SU-DHL-6 (cell line): ENCODE data around the gene DUS1L.

Experiments used
- H2AFZ ChIP-seq: fragments of 200-600 bp; sonication (generic); 2 replicates; pipeline ENCODE4 v1.6.1; 2014; ENCODE audit warnings: low read depth, mild to moderate bottlenecking, moderate library complexity, mixed read lengths, antibody characterized with exemption, low read length; ENCODE audit not compliant: severe bottlenecking
- H3F3A ChIP-seq: fragments of 200-600 bp; shearing (Covaris generic); 2 replicates; pipeline ENCODE4 v1.6.0; 2016; ENCODE audit warnings: antibody characterized with exemption, mild to moderate bottlenecking; ENCODE audit not compliant: insufficient read depth
- H3K27ac ChIP-seq: fragments of 200-600 bp; sonication (generic); 2 replicates; pipeline ENCODE4 v1.5.1; 2016; ENCODE audit warnings: low read depth, mild to moderate bottlenecking, low read length, moderate library complexity, mixed read lengths
- H3K27me3 ChIP-seq: fragments of 200-600 bp; sonication (generic), shearing (Covaris generic); 2 replicates; pipeline ENCODE4 v1.6.0; 2014; ENCODE audit warnings: mild to moderate bottlenecking, low read length
- H3K36me3 ChIP-seq: fragments of 200-600 bp; sonication (generic); 2 replicates; pipeline ENCODE4 v1.6.1; 2014; ENCODE audit warnings: mild to moderate bottlenecking, low read length, mixed read lengths
- H3K4me2 ChIP-seq: fragments of 300-600, 200-600 bp; shearing (Covaris generic), sonication (generic); 2 replicates; pipeline ENCODE4 v1.6.0; 2014; ENCODE audit warnings: low read length, low read depth, mild to moderate bottlenecking; ENCODE audit not compliant: poor library complexity, severe bottlenecking
- H3K4me3 ChIP-seq: fragments of 200-600 bp; sonication (generic); 2 replicates; pipeline ENCODE4 v1.5.1; 2014; ENCODE audit warnings: antibody characterized with exemption, low read length, mild to moderate bottlenecking, mixed read lengths; ENCODE audit not compliant: insufficient read depth, poor library complexity, severe bottlenecking
- H3K79me2 ChIP-seq: fragments of 200-600 bp; sonication (generic); 2 replicates; pipeline ENCODE4 v1.6.1; 2014; ENCODE audit warnings: mild to moderate bottlenecking, low read length, moderate library complexity; ENCODE audit not compliant: insufficient read depth
- H3K9ac ChIP-seq: fragments of 200-600 bp; sonication (generic); 2 replicates; pipeline ENCODE4 v1.7.0; 2014; ENCODE audit warnings: mild to moderate bottlenecking, low read length
- H3K9me2 ChIP-seq: fragments of 200-600 bp; sonication (generic); replicated peaks from 2 replicates; pipeline ENCODE4 v1.6.1; 2014; ENCODE audit warnings: low read length; ENCODE audit not compliant: insufficient read depth
- H3K9me3 ChIP-seq: fragments of 200-600 bp; sonication (generic); 2 replicates; pipeline ENCODE4 v1.6.1; 2014; ENCODE audit warnings: low read length, mixed read lengths; ENCODE audit not compliant: insufficient read depth
- H4K20me1 ChIP-seq: fragments of 200-600 bp; sonication (generic); 2 replicates; pipeline ENCODE4 v1.6.1; 2014; ENCODE audit warnings: low read depth, mild to moderate bottlenecking, antibody characterized with exemption, low read length, moderate library complexity, mixed read lengths
- CTCF ChIP-seq: fragments of 200-600 bp; sonication (generic); IDR thresholded peaks from one replicate; pipeline ENCODE4 v1.5.1; 2017; ENCODE audit warnings: antibody characterized with exemption, mild to moderate bottlenecking, low read length, moderate library complexity; ENCODE audit not compliant: insufficient read depth, poor library complexity, severe bottlenecking
- EZH2phosphoT487 ChIP-seq: fragments of 200-600 bp; sonication (generic), shearing (Covaris generic); conservative IDR thresholded peaks from 2 replicates; pipeline ENCODE4 v1.6.1; 2018; ENCODE audit warnings: mild to moderate bottlenecking, antibody characterized with exemption, low read length, moderate library complexity, mixed read lengths

The DUS1L gene

GRCh38 chr17:82077617-82078358, 12.2 kb upstream of the DUS1L start:
- TF ChIP-seq CTCF = no peak
- TF ChIP-seq EZH2phosphoT487 = no peak

GRCh38 chr17:82076785-82077591, 11.4 kb upstream of the DUS1L start:
- Histone ChIP-seq H3K4me2 (no peak overlapping the region), H3K9ac (no peak overlapping the region), H3K27ac (no peak overlapping the region), H2AFZ (no peak overlapping the region), H3K36me3 (no peaks in the 10 kb centered on the region), H3K27me3 (no peaks in the 10 kb centered on the region), H3K9me3 (no peaks in the 10 kb centered on the region), H3K9me2 (no peaks in the 10 kb centered on the region), H3K79me2 (no peaks in the 10 kb centered on the region), H4K20me1 (no peaks in the 10 kb centered on the region), H3K4me3 (no peak overlapping the region), H3F3A (peaks cover 9% of the 10 kb centered on the region; the same call in 1 of the 2 replicates)
- no peak for TF ChIP-seq CTCF
- no peak for TF ChIP-seq EZH2phosphoT487

More at GRCh38 chr17:82077617-82078358, 12.2 kb upstream of the DUS1L start:
- Histone ChIP-seq H3K9me3 (no peaks in the 10 kb centered on the region), H3K36me3 (no peaks in the 10 kb centered on the region), H3K27ac (no peak overlapping the region), H3K4me3 (no peak overlapping the region), H3F3A (peaks cover 9% of the 10 kb centered on the region; the same call in 1 of the 2 replicates), H2AFZ (no peak overlapping the region), H4K20me1 (no peaks in the 10 kb centered on the region), H3K9ac (no peak overlapping the region), H3K4me2 (no peak overlapping the region), H3K9me2 (no peaks in the 10 kb centered on the region), H3K27me3 (no peaks in the 10 kb centered on the region), H3K79me2 (no peaks in the 10 kb centered on the region)

GRCh38 chr17:82076018-82076784, 10.6 kb upstream of the DUS1L start:
- Histone ChIP-seq H4K20me1 (no peaks in the 10 kb centered on the region), H3K9me2 (no peaks in the 10 kb centered on the region), H3K4me2 (no peak overlapping the region), H3K9ac (no peak overlapping the region), H3K27me3 (no peaks in the 10 kb centered on the region), H3K79me2 (no peaks in the 10 kb centered on the region), H3K36me3 (no peaks in the 10 kb centered on the region), H3K27ac (no peak overlapping the region), H3F3A (peaks cover 9% of the 10 kb centered on the region; the same call in 1 of the 2 replicates), H3K4me3 (no peak overlapping the region), H2AFZ (no peak overlapping the region), H3K9me3 (no peaks in the 10 kb centered on the region)
- TF ChIP-seq CTCF = no peak
- no peak for TF ChIP-seq EZH2phosphoT487
